Measurements from ENCODE around the gene PTCH1.
A peak's percentile ranks its signal among the peaks of the same experiment; 100 is the strongest.

PTCH1 gene

DNA sequence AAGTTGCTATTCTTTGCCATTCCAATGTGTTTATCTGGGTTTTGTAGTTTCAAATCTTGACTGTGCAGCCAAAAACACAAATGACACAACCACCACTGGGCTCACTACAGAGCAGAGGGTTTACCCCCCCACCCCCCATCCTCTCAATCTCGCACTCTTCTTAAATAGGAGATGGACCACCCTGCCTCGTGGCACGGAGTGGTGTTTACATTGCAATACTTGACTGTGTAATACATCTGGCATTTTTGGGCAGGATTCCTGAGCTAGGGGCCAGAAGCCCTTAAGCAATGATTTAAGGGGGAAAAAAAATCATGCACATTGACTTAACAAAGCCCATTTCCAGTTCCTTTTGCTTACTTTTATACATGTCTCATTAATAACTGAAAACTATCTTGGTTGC is 19.0 kb downstream of the PTCH1 start:
- DNase-seq, result peak; percentile 85

DNA sequence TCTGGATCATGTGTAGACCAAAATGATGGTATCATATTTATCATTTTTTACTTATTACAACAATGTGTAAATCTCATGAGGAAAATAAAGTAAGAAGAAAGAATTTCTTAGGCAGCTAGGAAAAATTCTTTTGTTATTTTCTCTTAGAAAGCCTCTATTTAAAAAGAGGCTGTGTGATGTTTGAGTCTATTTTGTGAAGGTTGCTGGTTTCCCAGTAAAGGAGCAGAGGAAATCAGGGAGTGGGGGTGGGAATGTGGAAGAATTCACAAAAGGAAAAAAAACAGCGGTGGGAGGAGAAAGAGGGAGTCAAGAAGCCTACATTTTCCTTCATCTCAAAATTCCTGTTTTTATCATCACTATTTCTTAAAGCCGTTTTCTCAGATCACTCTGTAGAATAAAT is 20.1 kb downstream of the PTCH1 start:
- DNase-seq, result no peak

DNA sequence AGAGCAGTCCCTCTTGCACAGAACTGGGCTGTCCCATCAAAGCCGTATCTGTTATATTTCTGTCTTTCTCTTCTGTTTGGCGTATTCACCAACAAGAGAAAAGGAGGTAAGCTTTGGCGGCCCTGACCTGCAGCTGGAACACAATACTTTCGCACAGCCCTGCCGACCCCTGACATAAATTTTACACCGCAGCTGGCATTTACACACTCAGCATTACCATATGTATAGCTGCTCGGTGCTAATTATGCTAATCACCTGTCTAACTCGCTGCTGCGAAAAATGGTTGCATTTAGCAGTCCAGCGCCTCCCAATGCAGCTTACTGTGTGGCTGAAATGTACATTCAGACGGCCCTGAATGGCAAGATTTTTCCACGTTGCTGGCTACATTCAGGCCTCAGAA is 20.8 kb downstream of the PTCH1 start:
- DNase-seq, result no peak

DNA sequence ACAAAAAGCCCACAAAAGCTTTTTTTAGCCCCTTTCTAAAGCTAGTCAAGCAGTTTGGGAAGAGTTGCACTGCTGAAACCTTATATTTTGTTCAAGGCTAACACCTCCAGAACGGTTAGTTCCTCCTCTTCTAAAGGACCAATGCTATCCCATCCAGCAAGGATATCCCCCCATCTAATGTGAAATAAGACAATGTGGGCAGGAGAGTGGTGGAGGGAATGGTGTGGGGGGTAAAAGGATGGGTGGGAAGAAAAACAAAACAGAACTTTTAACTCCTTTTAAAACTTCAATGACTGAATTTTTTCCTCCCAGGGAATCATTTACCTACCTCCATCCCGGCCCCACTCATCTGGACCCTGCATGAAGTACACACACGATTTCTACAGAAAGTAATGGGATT is 21.2 kb downstream of the PTCH1 start:
- no peak for DNase-seq

DNA sequence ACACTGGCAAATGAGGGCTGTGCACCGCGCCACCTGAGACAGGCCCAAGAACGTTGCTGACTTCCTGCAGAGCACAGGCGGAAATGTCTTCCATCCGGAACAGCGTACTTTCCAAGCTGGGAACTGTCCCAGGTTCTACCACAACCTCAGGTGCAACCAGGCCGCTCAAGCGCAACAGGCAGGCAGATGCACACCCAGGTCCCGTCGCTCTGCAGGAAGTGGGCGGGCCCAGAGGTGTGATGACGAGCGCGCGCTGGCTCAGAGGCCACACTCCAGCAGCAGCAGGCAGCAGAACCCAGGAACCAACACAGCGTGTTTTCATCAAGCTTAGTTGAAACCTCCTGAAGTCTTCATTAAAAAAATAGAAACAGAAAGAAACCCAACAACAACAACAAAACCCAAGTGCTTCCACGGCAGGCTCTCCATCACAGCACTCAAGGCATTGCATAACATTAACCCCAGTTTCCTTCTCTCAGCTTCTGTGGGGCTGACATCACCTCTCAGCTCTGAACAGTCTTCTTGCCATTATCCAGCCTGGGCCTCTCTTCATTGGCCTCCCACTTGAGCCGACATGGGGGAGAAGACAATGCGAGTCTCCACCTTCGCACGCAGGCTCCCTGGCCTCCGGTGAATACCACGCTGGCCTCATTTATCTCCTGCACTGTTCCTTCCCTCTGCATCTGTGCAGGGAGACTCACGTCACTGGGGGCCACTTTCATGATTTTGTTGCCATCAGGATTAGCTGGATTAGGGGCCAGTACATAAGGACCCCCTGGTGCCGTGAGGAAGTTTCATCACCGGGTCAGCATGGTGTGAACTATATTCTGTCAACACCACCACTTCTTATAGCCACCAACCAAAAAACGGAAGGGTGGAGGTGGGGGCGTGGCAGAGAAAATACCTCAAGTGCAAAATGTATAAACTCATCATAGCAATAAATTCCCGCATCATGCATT is 22.1 kb downstream of the PTCH1 start:
- DNase-seq, result no peak

DNA sequence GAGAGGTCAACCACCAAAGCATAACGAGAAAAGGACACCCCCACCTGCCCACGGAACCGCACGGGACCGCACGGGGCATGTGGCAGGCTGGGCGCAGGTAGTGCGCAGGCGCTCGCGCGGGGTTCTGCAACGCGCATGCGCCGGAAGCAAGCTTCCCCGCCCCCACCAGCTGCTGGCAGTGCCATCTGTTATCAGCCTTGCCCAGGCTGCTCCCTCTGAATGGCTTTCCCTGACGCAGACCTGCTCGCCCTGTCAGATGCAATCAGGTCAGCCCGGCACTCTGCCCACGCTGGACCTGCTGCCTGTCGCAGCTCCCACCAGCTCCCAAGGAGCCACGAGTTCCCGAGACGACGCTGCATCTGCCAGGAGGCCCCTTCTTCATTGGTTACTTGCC is 22.8 kb downstream of the PTCH1 start:
- DNase-seq, result no peak

DNA sequence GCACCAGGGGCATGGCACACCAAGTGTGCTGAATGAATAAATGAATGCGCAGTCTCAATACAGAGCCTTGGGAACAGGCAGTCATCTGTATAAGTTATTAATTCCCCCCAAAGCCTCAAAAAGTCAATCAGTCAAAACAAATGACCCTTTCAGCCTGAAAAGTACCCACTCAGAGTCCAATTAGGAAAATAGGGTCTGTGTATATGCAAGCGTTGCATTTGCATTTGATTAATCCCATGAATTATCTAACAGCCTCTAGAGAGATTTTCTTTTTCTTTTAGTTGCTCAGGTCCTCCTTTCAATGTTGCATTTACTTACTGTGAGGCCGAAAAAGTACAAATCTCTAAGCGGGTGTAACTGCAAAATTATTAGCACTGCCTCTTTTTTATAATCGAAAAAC is 23.4 kb downstream of the PTCH1 start:
- DNase-seq, result no peak

DNA sequence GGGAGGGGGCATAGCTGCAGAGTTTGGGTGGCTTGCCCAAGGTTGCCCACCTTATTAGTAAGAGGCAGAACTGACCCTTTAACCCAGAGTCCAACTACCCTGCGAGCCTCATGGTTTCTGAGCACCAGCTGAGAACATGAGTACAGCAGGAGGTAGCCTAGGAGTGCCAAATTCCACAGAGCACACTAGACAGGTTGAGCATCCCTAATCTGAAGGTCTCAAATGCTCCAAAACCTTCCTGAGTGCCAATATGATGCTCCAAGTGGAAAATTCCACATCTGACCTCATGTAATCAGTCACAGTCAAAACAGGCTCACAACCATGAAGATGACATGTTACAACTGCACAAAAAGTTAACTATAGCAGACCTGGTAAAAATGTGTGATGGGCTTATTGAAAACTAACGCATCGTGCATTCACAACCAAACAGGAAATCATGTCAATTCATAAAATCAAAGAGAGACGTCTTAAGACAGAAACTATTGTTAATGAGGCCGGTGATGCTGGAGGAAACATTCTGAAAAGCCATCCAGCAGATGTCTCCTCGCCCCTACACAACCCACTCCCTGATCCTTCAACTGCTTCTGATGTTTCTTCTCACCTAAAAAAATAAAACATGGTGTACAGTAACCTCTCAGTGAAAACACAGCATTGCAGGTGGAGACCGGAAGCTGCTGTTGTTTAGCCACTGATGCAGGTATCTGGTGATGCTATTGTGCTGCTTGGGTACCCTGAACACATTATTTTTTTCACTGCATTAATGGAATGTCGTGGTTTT is 25.0 kb downstream of the PTCH1 start:
- DNase-seq, result no peak

DNA sequence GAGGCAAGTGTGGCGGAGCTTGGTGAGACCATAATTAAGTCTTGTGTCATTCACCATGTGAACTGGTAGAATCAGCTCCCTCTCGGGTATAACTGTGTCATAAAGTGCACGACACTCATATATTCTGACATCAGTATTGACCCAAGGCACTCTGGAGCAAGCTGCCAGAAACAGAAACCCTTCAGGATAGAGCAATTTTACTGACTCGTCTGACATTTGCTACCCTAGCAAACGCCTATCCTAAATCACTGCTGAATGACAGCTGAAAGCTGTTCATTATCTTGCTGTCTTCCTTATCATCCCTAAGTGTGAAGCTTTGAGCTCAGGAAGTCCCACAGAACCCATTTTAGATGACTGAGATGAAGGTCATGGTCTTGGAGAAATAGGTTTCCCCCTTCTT is 27.8 kb downstream of the PTCH1 start:
- no peak for DNase-seq

DNA sequence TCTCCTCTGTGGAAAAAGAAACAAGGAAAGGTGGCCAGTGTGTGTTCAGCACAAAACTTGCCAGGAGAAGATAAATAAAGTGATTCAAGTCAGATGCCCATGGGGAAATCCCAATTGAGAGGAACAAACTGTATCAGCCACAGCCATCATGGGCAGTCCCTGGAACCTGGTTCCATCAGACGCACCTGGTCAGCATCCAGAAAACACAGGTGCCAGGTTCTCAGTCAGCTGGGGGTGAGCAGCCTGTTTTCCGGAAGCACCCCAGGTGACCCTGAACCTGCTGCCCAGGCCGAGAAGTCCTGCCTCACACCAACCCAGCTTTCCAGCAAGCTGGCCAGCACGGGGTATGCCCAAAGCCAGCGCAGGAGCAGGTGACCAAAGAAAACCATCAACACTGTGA is 30.5 kb downstream of the PTCH1 start:
- DNase-seq, result no peak

DNA sequence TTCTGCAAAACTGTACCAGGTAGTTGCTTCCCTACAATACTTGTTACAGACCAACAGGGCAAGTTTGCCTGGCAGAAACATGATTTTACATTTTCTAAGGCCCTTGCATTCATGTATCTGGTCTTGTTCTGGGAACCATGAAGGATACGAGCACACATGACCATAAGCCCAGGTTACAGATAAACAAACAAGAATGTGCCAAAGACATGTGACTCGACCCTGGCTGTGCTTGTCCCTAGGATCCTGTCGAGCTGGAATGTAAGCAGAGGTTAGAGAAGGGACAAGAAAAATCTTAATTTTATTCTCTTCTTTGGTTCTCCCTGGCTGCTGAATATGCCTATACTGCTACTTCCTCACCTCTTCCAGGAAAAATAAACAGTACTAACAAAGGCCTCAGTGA is 32.5 kb downstream of the PTCH1 start:
- DNase-seq, result no peak

DNA sequence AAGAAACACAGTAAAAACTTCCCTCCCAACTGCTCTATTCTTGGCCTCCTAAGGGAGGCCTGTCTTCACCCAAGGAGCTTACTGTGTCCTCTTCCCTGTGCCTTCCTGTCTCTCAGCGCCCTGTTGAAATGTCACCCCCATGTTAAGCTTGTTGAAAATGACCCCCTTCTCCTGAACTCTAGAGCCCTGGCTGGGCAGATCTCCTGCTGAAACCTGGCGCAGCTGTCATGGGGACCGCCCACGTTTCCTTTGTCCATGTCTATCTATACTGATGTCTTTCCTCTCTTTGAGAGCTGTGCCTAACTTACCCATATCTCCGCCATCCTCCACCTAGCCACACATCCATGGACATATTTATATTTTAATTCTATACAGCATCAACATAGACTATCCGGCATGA is 33.3 kb downstream of the PTCH1 start:
- DNase-seq, result no peak

DNA sequence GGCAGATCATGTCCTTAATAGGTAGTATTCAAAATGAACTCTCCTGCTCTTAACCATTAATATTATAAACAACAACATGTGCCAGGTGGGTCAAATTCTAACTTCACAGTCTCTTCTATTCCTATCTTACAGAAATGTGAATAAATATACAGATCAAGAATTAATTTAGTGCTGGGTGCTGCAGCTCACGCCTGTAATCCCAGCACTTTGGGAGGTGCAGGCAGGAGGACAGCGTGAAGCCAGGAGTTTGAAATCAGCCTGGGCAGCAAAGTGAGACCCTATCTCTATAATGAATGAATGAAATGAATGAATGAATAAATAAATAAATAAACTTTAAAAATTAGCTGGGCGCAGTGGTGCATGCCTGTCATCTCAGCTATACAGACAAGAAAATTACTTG is 34.1 kb downstream of the PTCH1 start:
- no peak for DNase-seq

DNA sequence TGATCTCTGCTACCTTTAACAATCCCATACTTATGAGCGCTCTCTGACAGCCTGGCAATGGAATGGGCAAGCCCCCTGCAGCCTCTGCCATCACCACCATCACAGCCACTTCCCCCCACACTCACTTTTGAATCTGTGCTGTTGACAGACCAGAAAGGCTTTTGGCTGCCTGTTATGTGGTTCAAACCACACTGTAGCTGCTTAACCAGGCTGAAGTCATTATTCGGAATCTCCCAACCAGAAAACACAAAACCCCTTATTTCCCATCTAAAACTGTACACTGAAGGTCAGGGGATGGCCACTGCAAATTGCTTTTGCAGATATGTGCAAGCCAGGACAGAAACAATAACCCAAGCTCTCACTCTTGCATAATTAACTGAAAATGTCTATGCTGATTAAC is 35.8 kb downstream of the PTCH1 start:
- DNase-seq, result no peak

DNA sequence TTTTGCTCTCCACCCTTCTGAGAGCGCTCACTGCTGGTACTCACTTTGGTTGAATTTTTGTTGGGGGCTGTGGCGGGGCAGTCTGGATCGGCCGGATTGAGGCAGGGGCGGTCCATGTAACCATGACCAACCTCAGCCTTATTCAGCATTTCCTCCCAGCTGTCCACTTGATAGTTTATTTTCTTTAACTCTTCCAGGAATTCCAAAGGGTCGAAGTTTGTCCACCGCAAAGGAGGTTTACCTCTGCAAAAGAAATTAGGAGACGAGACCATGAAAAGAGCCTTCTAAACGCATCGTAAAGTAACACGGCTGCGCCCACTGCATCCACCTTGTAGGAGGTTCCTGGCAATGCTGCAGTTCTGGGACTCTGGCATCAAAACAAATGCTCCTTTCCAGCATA is 36.4 kb downstream of the PTCH1 start:
- DNase-seq, result no peak

DNA sequence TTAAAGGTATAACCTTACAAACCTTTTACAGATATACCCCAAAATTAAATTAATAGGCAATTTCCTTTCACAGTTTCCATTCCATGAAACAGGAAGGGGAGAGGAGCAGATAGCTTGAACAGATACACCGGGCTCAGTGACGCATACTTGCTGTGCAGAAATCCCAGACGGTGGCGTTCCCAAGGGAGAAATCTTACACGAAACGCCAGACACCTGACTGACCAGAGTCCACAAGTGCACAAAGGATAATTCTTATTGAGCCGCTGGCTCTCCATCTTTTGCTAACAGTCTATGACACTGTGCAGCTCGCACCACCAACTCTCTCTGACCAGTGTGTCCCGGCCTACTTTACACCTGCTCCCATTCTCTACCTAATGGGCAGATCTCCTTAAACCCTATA is 37.4 kb downstream of the PTCH1 start:
- no peak for DNase-seq

DNA sequence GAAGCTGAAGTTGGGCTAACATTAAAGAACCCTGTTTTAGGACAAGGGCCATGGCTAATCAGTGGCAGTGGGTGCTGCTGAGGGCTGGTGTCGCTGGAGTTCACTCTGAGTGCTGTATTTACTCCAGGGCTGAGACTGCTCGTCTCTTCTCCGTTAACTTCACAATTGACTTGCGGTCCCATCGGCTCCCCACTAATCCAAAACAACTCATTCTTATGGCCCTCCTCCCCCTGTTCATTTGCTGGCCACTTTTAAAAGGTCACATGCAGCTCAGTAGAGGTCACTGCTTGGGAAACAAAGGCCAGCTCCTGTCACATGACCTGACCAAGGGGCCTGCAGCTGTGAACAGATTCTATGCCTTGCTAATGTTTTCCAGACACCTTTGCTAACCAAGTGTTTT is 38.4 kb downstream of the PTCH1 start:
- DNase-seq, result no peak

DNA sequence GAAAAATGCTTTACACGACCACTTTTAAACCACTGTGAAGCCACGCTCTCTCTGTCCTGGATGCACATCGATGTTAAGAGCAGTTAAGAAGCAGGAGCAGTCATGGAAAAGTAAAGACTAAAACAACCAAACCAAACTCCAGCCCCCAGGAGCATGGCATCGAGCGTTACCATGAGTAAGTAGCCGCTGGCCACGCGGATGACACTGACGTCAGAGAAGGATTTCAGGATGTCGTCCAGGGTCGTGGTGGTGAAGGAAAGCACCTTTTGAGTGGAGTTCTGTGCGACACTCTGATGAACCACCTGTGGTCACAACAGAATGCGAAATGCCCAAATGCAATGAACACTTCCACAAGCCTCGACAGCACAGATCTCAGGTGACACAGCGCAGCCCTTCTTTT is 38.9 kb downstream of the PTCH1 start:
- DNase-seq, result no peak

DNA sequence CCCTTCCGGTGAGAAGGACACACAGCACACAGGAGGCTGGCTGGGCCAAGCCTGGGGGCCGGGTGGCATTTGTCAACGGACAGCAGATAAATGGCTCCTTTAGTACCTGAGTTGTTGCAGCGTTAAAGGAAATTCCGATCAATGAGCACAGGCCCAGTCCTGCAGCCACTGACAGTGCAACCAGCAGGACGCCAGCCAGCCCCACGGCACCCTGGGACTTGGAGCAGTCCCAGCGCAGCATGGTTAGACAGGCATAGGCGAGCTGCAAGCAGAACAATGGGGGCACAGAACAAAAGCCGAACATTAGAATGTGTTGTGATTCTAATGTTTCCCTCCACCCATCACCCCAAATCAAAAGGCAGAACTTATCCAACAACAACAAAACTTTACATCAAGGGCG is 39.3 kb downstream of the PTCH1 start:
- DNase-seq, result no peak

DNA sequence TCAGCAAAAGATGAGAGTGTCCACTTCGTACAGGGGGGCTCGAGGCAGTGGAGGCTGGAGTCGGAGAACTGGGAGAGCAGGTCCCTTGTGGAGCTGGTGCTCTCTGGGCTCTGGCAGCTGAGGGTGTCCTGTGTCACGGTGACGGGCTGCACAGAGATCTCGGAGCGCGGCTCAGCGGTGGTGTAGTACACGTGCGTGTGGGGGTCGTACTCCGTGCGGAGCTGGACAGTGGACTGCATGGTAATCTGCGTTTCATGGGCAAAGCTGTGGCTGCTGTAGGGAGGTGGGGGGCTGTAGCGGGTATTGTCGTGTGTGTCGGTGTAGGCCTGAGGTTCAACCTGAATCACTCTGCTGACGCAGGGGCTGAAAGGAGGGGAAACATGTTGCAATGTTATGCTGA is 48.0 kb downstream of the PTCH1 start:
- no peak for DNase-seq

DNA sequence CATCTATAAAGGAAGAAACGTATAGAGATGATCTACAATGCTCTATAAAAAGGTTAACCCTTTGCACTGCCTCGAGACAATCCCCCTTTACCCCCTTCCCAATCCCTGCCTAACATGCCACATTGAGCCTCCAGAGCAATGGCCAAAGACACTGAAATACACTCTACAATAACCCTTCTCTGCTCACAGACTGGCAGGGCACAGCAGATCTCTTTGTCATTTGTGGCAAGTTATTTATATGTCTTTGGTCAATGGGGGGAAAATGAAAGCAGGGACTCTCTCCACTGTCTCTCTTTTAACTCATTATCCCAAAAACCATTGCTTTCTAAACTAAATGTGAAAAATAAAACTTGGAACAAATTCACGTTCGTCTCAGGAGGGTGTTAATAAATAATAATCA is 51.7 kb downstream of the PTCH1 start:
- DNase-seq, result no peak

DNA sequence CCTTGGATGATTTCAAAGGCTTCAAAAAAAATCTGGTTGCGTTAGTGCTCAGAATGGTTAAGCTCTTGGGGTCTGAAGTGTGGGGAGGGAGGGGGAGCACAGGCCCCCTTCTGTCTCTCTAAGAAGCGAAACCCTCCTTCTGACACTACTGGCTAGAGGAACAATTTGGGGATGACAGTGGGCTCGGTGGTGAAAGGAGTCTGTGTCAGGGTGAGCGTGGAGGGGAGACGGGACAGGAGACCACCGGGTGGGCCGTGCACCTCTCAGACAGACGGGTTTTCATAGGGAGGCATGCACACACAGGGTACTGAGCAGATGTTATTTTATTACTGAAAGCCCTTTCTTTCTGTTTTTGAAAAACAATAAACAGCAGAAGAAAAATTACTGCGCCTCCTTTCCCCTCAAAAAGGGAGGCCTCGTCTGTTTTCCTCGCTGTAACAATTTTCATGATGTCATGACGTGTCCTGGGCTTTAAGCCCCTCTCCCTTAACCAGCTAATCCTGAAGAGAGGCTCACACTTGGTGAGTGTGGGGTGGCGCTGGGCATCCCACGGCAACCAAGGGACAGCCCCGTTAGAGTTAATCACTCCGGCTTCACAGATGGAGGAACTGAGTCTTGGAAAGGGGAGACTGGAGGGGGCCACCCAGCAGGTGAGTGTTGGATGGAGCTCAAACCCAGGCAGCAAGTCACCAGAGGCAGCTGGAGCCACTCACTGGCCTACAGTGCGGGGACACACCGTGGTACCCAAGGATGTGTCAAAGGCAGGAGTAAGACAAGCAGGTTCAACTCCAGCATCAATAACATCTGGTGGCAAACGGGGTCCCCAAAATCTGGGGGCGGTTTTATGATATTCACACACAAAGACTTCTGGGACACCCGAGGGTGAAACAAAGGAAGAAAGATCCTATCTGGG is 53.4 kb downstream of the PTCH1 start:
- no peak for DNase-seq
